HK-2 (cell line): ENCODE results near the gene DISC1.

Experiments used
- DNase-seq: peaks from one replicate; pipeline ENCODE4 v3.0.0-alpha.2; 2018; ENCODE audit not compliant: unreplicated experiment

DISC1 gene

DNA sequence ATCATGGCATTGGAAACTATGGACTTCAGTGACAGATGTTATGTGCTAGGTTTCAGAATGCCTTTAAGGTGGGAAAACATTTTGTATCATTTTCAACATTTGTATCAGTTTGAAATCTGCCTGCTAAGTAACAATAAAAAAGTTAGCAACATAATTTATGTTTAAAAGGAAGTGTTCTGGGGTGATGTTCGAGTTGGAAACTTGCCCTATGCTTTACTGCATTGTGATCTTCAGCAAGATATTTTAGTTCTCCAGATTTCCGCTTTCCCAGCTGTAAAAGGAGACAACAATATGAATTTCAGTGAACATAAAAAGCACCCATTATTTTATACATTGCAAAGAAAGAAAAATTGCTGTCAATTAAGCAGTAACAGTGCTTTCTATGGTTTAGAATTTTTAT lies 187.4 kb downstream of the DISC1 start:
- no peak for DNase-seq

DNA sequence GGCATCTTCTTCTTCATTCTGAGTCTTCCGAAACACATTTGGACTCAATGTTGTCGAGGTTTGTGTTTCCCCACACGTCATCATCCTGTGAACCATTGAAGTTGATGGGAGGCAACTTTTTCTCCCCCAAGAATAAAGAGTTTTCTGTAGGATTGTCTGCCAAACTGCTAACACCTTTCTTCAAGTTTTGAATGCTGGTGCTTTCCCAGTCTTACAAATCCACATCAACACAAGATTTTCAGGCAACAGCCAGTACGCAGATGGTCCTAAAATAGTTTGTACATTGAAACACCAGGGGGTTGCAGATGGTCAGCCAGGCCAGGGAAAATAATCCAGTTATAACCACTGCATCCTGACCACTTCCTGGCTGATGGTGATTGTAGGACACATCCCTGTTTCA lies 187.9 kb downstream of the DISC1 start:
- DNase-seq: no peak

DNA sequence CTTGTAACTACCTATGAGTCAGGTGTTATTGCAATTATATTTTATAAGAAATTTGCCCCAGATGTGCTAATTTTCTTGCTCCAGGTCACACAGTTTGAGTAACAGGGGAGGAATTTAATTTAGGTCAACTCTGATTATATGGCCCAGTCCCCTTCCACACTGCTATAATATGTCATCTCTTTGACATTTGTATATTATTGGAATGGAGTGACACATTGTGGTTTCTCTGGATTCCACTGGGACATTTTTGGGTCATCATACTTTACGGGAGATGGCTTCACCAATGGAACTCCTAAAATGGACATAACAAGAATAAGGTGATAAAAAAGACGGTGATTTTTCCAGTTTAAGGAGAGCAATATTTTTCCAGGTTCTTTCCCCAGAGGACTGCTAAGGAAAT lies 191.2 kb downstream of the DISC1 start:
- no peak for DNase-seq

DNA sequence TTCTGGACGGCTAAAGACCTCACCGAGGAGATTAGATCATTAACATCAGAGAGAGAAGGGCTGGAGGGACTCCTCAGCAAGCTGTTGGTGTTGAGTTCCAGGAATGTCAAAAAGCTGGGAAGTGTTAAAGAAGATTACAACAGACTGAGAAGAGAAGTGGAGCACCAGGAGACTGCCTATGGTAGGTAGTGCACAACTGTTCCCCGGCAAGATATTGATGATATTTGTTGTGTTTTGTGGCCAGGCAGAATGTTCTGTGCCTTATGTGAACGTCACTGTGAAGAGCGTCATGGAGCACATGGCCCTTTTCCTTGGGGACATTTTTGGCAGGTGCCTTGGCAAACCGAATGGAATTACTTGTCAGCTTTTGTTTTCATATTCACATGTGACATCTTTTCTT lies 191.7 kb downstream of the DISC1 start:
- no peak for DNase-seq

DNA sequence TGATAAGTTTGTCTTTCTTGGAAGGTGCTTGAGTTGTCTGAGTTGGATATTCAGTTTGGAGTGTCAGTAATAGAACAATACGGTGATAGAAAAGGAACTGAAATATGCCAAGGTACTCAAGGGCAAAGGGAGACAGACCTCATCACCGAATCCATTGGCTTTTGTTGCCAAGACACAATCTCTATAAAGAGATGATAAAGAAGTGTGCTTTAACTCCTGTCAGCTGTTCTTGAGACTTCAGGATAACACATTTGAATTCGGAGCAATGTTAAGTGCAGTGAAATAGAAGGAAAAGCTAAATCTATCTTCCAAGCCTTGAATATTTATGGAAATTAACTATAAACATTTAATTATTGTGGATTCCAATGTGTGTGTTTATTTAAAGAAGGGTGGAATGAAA lies 194.7 kb downstream of the DISC1 start:
- DNase-seq: no peak

DNA sequence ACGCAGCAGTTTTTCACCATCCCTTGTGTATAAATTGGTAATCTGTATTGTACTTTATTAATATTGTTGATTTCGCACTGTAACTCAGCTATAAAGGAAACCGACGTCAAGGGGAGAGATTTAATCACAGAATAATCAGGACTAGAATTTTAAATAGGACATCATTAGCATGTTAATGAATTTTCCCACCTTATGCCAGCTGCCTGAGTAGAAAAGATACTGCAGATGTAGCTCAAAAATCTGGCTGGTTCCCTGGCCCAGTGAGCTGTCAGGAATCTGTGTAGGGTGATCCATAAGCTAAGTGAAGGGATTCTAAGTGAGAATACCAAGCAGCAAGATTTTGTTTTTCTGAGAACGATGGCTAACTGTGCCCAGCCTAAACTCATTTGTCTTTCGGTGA lies 195.5 kb downstream of the DISC1 start:
- DNase-seq: no peak

DNA sequence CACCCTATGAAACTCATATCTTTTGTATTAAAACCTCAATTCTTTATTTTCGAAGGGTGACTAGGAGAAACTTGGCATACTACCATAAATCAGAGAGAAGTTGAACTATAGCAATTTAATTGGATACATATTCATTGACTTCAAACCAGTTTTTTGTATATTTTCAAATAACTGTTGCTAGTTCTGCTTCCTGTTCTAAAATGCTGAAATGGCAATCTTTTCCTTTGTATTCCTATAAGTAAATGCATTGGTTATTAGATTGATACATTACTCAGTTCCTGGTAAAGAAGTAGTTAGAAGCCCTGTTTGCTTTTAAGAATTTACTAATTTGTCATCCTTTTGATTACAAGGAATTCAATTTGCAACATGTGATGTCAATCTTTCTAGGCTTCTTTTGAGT lies 200.0 kb downstream of the DISC1 start:
- no peak for DNase-seq

DNA sequence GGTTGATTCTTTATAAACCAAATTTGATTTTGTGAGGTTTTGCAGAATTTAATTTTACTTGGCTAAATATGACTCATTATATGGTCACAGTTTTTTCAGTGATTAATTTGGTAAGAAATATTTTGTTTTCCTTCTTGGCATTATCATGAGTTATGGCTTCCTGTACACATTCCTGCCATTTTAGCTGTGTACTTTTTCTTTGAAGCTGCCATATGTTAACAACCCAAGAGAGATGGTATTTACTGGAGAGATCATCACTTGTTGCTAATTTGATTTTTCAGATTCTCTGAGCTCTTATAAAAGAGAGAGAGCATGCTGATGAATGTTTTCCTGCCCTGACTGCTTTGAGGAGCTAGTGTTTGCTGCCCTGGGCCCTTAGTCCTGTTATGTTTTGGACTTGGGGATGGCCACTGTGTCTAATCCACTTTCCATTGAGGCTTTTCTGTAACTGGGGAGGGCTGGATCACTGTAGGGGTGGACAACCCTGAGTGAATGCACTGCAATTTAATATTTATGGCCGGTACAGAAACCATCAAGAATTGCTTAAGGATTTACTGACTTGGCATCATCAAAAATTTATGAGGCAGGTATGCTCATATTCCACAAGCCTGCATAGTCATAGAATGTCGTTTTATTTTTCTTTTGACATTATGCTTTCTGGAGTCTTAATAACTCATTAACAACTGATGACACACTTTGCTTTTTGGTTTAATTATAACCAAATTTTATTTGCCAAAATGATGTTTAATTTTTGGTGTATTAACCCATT lies 200.9 kb downstream of the DISC1 start:
- DNase-seq: no peak

DNA sequence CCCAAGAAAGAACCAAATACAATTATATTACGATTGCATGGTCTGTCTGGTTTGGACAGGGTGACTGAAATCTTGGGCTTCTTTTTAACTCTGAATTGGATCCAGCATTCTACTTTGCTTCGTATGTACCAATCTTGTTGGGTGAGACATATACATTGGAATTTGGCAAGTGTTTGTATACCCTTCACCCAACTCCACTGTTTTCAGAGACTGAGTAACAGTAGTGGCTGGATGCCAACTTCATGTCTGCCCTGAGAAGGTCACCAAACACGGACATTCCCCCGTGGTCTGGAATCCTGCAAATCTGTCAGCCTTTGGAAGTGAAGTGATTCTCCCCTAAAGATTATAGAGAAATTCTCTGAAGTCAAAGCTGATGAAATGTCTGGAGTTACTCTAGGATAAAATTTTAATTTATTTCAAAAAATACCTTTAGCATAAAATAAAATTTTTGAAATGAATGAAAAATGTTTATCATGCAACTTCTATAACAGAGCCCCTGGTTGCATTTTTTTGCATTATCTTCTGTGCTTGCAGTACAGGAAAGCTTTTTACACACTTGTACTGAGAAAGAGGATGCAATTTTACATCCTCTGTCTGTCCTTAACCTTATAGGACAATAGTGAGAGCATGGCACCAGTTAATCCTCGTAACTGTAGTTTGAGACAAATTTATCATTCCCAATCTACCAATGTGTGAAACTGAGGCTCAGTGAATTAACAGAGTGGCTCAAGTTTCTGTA lies 201.8 kb downstream of the DISC1 start:
- DNase-seq: peak; percentile 75

DNA sequence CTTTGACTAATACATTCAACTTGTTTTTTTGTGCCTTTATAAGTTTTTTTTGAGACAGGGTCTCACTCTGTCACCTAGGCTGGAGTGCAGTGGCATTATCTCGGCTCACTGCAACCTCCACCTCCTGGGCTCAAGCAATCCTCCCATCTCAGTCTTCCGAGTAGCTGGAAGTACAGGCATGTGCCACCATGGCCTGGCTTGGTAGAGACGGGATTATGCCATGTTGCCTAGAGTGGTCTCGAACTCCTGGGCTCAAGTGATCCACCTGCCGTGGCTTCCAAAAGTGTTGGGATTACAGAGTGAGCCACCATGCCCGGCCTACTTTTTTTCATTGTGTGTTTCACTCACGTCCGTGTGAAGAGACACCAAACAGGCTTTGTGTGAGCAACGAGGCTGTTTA lies 202.7 kb downstream of the DISC1 start:
- DNase-seq: no peak

DNA sequence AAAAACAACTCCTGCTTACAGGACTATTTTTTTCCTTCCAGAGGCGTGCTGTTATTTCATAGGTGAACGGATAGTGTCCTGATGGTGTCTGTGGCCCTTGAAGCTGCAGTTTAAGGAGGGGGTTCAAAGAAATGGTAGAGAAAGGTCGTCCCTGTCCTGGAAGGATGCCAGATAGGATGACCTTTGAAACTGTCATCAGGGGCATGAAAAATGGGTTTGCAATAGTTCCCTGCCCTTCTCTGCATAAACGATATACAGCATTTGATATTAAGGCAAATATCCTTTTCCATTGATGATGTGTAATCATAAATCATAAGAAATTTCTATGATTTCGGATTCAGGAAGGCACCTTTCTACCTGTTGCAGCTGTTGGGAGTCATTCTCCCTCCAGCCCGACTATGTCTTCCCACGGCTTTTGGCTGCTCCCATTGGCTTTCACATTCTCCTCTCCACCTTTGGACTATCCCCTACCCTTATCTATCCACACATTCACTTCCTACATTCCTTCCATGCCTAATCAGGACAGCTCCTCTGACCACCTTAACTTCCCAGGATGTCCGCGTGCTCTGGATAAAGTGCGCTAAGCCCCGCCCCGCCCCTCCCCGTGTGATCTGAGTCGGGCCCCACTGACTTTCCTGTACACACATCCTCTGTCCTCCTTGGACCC lies 209.8 kb downstream of the DISC1 start:
- no peak for DNase-seq

DNA sequence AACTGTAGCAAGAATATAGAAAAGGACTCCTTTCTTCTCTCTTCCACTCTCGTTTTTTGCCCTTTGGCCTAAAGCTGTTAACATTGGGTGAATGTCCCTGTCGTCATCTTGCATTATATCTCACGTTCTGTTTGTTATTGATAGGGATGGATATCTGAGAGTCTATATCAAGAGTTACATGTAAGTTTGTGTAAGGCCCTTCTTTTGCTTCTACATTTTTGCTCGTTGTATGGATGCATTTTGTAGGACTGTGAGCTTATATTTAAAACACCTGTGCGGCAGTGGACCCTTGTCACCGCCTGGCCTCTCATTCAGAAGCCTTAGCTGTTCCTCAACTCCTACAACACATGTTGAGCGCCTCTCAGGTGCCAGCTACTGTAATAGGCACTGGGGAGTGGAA lies 211.9 kb downstream of the DISC1 start:
- no peak for DNase-seq

DNA sequence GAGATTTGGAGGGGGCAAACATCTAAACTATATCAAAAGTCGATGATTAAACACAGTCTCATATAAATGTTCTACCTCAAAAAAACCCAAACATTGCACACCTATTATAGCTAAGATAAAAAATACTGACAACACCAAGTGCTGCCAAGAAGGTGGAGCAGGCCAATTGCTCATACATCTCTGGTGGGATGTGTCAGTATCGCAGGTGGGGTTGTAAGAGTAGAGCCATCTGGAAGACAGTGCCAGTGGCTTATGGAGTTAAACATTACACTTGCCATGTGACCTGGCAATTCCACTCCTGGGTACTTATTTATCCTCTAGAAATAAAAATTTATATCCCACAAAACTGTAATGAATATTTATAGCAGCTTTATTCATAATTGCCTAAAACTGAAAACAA lies 213.4 kb downstream of the DISC1 start:
- no peak for DNase-seq

DNA sequence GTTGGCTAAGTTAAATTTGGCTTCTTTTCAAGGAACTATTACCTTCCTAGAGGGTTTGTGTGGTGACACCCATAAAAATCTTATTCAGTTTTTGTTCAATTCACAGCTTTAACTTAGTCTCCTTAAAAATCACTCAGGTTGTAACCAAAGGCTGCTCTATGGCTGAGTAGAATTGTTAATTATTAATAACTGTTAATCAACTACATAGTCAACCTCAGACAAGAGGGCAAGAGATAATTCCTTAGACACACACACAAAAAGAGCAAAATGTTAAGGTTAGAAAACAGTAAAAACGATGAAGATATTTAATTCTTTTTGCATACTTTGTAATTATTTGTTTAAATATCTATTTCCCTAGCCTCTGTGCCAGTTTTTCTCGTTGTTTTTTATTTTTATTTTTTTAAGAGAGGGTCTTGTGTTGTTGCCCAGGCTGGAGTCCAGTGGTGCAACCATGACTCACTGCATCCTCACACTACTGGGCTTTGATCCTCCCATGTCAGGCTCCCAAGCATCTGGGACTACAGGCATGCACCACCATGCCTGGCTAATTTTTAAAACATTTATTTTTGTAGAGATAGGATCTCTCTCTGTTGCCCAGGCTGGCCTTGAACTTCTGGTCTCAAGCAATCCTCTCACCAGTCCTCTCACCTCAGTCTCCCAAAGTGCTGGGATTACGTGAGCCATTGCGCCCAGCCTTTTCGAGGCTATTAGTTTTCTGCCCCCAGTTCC lies 215.2 kb downstream of the DISC1 start:
- no peak for DNase-seq

DNA sequence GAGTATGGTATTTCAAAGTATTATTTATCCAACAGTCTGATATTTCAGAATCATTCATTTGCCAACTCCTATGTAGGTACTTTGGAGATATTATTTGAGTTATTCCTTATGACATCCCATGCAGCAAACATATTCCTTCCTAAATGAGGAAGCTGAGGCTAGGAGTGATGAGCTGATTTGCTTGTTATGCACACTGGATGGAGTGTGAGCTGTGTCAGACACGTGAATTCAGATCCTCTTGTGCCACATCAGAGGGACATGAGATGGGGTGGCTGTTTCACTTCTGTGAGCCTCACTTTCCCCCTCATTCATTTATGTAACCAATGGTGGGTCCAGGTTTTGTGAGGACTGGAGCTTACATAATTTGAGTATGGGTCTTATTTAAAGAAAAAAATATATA lies 215.9 kb downstream of the DISC1 start:
- DNase-seq: no peak

DNA sequence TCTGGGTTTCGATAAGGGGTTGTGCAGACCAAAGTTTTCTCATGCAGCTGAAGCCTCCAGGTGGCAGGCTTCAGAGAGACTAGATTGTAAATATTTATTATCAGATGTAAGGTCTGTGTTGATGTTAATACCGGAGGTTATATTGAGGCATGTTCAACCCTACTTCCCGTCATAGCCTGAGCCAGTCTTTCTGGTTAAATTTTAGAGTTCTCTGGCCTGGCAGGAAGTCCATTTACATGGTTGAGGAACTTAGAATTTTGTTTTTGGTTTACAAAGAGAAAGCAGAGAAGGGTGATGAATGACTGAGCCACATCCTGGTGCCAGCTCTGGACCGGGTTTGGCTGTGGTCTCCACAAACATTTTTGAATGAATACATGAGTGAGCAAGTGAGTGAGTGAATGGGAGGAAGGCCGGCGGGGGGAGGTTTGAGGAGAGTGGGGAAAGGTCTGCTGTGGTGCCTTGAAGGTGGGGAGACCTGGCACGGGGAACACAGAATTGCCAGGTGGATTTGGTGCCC lies 218.5 kb downstream of the DISC1 start:
- peak; percentile 62 for DNase-seq

DNA sequence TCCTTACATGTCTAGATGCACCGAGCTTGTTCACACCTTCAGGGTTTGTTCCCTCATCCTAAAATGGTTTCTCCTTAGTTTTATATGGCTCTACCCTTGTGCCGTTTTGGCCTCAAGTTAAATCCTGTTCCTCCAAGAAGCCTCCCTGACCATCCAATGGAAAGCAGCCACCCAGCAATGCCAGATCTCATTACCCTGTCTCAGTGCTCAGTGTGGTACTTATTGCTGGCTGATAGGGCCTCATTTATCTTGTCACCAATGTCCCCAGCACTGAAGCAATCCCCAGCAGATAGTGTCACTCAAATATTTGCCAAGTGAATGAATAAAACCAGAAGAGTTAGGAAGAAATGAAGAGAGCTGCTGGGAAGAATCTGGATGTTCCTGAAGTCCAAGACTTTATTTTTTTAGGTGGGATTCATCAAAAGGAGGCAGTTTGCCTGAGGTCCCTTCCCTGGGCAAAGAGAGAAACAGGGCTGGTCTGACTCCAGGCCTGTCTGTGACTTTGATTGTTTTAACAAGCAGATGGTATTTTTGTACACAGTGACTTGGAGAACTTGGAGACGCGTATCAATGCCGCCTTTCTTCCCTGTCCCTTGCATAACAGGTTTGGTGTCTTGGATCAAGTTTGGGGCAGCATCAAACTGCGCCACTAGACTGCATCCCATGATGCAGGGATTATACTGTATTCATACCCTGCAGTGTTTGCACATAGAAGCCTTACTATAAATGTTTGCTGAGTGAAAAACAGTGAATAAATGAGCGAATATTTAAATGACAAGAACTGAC lies 221.2 kb downstream of the DISC1 start:
- DNase-seq: no peak

DNA sequence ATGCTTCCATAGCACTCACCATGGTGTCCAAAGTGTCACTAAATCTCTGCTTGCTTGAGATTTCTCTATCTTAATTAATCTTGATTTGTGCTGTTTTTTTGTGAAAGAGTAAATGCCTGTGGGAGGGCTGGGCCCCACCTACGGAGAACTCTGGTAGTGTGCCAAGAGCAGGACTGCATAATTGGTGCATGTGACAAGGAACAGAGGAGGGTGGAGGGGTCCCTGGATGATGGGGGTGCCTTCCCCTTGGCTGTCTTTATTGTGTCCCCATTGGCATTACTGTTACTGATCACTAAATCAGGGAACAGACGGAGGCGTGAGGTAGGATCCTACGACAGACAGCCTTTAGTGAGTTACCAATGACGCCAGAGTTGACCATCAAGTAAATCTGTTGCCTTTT lies 223.4 kb downstream of the DISC1 start:
- DNase-seq: no peak

DNA sequence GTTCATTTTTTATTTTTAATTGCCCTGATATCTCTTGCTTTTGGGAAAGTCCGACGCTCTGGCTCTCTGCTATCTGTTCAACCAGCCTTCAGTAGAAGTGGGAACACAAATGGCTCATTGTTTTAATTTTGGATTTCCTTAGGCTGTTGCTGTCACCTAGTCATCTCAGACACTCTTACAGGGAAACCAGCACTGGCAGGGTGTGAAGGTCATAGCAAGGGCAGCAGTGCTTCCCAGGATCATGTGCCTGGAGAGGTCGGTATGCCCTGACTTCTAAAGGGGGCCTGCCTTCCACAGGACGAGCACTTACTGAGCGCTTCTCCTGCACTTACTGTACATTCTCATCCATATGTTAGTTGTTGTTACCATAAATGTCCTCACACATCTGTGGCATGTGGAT lies 224.2 kb downstream of the DISC1 start:
- no peak for DNase-seq

DNA sequence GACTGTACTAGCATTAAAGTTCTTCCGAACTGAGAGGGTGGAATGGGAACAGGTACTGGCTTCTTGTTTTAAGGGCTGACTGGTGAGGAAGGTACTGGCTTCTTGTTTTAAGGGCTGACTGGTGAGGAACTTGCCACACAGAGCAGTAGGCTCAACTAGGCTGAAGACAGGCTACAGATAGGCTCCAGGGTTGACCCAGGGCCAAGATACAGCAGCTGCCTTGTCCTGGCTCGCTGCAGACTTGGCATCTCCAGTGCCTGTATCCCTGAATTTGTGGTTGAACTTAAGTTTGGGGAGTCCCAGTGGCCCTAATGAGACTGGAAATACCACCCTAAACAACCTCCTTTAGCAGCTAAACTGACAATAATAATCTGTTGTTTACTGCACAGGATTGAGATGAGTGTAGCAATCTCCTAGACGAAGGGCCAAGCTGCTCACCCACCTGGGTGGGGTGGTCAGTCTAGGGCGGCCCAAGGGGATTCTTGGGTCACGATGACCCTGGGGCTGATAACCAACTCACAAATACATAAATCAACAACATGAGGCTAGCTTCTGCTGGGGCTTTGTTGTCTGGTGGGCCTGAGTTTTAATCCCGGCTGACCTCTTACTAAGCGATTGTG lies 227.1 kb downstream of the DISC1 start:
- DNase-seq: no peak

DNA sequence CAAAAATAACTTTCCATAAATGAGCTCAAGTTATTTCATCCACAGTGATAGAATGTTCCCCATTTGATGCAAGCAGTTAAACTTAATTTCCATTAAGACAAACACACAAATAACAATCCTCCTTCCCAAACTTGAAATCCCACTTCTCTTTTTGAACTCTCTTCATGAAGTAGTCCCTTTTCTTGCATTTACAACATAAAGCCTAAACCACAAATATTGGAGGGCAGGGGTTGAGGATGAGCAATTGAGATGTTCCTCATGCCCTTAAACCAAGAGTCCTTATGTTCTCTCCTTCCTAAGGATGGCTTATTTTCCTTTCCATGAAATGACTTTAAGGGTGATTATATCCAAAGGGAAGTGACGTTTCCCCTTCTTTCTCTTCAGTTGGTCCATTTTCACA lies 228.8 kb downstream of the DISC1 start:
- DNase-seq: no peak
